ENCODE data around the gene FMNL1.

DNA sequence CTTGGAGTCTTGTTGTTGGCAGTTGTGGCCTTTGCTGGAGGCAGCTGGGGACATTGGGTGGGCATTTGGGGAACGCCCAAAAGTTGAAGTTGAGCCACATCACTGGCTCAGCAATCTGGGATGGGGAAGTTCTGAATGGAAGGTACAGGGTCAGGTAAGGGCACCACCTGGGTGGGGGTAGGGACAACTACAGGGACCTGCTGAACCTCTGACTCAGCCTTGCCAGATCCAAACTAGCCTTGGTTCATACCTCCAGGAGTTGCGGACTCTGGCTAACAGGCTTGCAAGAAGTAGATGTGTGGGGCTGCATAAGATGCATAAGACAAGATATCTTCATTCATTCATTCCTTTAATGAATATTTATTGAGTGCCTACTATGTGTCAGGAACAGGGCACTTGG, 16.0 kb downstream of the FMNL1 start:
- TF ChIP-seq, protein P1, sequence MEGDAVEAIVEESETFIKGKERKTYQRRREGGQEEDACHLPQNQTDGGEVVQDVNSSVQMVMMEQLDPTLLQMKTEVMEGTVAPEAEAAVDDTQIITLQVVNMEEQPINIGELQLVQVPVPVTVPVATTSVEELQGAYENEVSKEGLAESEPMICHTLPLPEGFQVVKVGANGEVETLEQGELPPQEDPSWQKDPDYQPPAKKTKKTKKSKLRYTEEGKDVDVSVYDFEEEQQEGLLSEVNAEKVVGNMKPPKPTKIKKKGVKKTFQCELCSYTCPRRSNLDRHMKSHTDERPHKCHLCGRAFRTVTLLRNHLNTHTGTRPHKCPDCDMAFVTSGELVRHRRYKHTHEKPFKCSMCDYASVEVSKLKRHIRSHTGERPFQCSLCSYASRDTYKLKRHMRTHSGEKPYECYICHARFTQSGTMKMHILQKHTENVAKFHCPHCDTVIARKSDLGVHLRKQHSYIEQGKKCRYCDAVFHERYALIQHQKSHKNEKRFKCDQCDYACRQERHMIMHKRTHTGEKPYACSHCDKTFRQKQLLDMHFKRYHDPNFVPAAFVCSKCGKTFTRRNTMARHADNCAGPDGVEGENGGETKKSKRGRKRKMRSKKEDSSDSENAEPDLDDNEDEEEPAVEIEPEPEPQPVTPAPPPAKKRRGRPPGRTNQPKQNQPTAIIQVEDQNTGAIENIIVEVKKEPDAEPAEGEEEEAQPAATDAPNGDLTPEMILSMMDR (IDR thresholded peaks at IDR 0.05), result no peak
- no peak for TF ChIP-seq ZFX (IDR thresholded peaks at IDR 0.05; ENCODE audit: borderline replicate concordance)
